Stimulated activated CD4-positive, alpha-beta T cell treated with anti-CD3 and anti-CD28 coated beads, Interleukin-1b, Interleukin-23, amount 100 ng/mL, for 48 hours (primary cell): ENCODE data around the gene ATP6V1F.
A peak's percentile ranks its signal among the peaks of the same experiment; 100 is the strongest.

ENCODE experiments used
- DNase-seq: peaks from one replicate; pipeline ENCODE4 v3.0.0-alpha.2; 2020

ATP6V1F gene

DNA sequence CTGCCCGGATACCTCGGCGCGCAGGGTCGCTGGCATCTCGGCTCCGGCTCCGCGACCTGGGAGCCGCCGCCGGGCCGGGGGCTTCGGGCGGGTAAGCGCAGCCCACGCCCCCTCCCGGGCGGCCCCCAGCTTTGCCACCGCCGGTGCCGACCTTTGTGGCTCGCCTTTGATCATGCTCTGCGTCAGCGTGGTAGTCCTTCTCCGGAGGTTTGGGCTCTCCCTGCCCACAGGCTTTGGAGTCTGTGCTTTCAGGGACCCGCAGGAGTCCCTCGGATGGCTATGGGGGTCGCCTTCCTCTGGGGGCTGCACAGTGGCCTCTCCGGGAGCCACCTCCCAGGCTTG is 7.3 kb downstream of the ATP6V1F start:
- DNase-seq: no peak

DNA sequence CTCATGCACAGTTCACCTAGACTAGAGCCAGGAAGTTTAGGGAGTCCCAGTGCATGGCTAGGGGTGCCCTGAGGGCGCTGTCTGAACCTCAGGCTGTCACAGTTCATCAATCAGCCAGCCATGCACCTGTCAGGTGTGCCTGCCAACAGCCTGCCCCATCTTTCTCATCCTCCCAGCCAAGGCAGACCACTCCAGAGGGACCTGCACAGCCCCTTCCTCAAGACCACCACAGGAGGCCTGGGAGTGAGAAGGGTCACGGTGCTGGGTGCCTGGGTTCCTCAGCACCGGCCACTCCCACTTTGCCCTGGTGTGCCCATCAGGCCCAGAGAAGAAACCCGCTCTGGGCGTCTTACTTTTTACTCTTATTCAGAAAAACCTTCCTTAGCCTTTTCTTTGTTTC is 8.4 kb downstream of the ATP6V1F start:
- no peak for DNase-seq

DNA sequence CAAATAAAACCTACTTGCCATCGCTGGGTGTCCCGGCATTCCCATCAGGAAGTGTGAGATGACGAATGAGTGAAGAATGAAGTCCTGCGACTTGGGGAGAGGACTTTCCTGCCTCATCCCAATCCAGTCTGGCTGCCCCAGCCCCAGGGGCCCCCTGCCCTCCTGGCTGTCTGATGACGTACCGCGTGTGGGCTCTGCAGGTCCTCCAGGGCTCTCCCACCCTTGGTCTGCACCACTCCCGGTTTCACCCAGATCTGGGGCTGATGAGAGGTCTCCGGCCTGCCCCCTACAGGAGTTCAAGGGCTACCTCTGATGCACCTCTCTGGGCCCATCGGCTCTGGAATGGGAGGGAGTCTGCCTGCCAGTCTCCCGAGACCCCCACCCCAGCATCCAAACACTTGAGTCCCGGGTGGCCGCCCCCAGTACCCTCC is 9.8 kb downstream of the ATP6V1F start:
- DNase-seq: no peak

DNA sequence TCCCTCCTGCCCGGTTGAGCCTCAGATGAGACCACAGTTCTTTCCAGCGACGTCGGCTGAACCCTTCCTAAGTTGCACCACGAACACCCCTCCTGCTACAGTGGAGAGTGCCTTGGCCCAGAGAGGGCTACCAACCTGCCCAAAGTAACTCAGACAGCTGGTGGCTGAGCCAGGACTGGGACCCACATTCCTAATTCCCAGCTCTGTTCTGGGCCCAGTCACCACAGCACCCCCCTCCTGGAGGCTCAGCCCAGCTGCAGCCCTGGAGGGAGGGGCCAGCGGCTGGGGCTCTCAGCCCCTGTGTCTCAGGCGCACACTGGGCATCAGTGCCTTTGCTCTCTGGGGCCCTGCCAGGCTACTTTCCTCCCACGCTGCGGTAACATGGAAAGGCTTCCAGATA is 10.6 kb downstream of the ATP6V1F start:
- DNase-seq: no peak

DNA sequence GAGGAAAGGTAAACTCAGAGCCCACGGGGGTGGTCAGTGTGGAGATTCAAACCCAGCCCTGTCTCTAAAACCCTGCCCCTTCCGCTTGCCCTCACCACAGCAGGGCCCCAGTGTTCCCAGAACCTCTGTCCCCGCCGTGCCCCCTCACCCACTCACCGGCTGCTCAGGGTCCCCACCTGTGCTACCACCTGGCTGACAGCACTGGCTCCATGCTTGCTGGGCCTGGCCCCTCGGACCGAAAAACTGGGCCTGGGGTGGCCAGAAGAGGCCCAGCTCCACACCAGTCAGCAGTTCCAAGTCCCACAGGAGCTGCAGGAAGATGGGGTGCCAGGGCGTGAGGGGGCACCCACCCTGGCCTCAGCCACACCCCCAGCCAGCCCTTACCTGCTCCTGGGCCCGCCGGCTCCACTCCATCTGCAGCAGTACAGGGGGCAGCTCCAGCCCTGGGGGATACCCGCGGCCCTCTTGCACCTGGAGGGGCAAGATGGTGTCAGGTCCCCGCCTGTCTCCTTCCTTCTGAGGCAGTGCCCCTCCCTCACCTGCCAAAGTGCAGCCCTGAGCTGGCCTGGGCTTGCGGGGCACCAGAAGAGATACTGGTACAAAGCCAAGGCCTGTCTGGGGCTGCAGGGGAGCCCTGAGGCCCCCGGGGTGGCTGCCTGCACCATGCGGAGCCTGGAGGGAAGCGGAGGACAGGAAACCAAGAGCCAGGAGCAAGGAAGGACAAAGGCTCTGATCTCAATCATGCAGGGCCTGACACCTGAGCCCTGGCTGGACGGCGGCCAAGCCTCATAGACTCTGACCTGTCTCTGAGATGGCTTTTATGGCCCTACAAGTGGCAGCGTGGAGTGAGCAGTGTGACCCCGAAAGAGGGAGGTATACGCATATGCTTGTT is 11.7 kb downstream of the ATP6V1F start:
- DNase-seq: no peak

DNA sequence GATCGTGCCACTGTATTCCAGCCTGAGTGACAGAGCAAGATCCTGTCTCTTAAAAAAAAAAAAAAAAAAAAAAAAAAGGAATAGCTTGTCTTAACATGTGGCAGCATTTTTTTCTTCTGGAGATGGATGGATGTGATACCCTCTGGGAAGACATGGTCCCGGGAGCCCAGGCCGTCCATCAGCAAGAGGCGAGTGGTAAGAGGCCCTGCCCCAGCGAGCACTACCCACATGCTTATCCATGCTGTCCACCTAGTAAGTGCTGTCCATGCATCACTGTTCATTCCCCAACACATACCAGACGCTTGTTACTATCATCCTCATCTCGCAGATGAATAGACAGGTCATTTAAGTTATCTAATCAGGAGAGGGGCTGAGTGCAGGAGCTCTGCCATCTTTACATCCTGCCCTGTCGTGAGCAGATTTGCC is 12.9 kb downstream of the ATP6V1F start:
- DNase-seq: no peak

DNA sequence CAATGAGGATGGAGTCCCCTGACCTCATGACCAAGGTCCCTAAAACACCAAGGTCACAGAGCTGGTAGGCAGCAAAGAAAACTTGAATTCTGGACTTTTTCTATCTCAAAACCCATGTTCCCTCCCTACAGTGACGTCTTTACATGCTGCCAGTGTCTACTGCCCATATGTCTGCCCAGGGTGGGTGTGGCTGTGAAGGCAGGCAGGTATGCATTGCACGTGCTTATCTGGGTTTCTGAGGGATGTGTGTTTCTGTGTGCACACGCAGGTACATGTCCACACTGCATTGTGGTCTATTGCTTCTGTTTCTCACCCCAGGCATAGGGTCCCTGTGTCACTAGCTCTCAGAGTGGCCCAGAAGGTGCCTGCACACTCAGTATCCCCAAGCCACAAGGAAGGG is 13.5 kb downstream of the ATP6V1F start:
- DNase-seq: no peak

DNA sequence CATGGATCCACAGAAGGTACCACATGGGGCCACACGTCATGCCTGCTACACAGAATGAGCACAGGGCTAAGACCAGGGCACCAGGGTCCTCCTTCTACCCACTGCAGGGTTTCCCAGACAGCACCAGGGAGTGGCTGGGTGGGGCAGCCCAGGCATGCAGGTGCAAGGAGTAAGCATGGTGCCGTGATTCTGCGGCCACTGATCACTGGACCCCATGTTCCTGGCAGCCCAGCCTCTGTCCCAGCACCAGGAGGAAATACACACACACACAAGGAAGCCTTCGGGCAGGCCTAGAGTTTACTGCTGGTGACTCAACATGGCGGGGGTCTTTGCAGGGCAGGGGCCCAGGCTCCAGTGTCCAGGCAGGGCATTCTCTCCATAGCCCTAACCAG is 13.9 kb downstream of the ATP6V1F start:
- peak; percentile 0 for DNase-seq

DNA sequence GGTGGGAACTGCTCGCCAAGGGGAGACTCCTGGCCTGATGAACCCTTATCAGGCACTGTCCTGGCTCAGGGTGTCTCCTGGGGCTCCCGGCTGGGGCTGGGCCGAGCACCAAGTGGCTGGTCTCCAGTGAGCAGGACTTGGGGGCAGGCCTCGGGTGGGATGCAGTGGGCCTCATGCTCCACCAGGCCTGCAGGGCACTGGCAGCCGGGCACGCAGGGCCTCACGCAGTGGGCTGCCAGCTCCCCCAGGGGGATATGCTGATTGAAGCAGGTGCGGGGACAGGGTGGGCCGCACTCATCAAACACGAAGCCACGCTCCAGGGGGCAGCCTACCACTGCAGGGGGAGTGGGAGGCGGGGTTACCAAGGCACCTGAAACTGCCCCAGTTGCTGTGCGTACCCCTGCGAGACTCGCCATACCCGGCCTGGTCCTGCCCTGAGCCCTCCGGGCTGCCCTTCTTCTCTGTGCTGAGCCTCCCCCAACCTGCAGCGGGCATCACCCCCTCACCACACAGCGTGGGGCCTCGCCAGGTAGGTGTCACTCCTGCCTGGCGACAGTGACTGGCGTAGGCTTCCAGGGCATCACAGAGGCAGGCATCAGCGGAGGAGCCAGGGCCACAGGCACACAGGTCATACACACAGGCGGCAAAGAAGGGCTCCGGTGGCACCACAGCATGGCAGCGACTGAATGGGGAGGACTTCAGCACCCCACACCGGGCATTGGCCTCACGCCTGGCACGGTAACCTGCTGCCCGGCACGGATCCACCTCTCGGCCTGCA is 14.5 kb downstream of the ATP6V1F start:
- DNase-seq: peak; percentile 1

DNA sequence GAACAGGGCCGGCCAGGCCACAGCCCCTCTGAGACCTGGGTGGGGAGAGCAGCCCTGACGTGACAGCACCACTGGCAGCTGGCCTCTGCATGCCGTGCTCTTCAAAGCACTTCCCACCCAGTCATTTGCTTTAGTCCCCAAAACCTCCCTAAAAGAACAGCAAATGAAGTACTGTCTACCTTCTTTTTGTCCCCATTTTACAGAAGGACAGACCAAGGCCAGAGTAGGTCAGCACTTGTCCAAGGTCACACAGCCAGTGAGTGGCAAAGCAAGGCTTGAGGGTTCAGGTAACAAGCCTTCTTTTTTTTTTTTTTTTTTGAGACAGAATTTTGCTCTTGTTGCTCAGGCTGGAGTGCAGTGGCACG is 15.1 kb downstream of the ATP6V1F start:
- DNase-seq: no peak

DNA sequence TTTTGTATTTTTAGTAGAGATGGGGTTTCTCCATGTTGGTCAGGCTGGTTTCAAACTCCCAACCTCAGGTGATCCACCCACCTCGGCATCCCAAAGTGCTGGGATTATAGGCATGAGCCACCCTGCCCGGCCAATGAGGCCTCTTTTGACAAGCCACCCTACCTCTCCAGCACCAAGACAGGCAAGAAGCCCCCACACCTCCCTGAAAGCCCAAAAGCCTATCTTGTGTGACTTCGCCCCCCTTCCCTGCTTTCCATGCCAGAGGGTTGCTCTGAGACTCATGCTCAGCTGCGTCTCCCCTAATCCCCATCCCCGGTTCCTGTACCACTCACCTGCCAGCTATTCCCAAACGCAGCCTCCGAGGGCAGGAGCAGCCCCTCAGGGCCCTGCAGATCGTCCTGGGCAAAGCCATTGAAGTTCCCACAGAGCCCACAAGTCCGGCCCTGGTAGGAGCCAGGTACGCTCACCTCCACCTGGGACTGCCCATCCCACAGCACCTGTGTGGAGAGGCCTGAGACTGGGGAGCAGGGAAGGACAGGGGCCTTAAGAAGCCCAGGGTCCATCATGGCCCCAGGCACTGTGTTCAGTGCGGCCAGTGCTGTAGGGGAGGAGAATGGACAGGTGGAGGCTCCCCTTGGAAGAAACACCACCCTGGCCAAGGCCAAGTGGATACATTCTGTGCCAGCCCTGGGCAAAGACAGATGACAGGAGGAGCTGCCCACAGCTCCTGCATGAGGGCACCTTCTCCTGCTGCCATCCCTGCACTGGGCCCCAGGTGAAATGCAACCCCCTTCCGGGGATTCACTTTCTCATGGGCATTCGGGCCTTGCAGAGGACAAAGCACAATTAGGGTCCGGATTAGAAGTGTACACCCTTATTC is 15.8 kb downstream of the ATP6V1F start:
- peak; percentile 0 for DNase-seq

DNA sequence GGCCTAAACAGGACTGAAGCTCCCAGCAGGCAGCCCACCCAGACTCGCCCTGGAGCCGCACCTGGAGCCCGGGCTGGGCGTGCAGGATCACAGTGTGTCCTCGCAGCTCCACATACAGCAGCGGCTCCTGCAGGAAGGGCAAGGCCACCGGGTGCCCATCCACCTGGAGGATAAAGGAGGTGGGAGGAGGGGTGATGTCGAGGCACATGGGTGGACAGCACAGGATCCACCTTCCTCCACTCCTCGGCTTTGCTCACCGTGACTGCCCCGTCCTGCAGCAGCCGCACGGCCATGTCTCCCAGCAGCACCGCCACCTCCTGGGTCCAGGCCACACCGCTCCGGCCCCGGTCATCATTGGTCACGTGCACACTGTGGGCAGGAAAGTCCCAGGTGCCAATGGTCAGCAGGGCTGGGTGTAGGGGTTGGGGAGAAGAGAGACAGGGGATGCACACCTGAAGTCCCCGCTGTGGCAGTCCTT is 16.8 kb downstream of the ATP6V1F start:
- peak; percentile 1 for DNase-seq

DNA sequence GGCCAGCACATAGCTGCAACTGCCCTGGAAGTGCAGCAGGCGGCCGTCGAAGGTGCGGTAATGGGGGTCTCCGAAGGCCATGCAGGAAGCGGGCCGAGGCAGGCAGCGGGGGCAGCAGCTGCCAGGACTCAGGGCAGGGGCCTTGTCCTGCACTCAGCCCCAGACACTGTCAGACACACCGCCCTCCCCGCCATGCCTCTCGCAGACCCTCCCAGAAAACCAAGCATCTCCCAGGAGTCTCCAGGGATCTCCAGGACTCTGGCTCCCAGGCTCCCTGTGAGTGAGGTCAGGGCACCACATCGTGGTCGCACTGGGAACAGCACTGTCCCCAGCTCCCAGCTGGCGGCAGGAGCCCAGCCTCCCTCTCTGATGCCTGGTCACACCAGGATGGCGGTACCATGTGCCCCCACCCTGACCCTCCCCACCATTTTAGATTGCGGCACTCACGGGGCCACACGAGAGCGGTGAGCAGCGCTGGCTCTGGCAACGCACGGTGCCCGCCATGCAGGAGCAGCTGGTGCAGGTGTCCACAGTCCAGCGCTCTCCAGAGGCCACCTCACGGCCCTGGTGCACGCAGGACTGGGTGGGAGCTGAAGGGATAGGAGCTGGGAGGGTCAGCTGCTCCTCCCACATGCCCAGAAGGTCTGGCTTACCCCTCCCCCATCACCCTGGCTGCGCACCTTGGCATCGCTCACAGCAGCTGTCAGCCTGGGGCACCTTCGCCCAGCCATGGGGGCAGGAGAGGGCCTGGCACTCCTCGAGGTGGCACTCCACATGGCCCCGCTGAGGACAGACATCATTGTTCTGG is 17.5 kb downstream of the ATP6V1F start:
- DNase-seq: peak; percentile 5

DNA sequence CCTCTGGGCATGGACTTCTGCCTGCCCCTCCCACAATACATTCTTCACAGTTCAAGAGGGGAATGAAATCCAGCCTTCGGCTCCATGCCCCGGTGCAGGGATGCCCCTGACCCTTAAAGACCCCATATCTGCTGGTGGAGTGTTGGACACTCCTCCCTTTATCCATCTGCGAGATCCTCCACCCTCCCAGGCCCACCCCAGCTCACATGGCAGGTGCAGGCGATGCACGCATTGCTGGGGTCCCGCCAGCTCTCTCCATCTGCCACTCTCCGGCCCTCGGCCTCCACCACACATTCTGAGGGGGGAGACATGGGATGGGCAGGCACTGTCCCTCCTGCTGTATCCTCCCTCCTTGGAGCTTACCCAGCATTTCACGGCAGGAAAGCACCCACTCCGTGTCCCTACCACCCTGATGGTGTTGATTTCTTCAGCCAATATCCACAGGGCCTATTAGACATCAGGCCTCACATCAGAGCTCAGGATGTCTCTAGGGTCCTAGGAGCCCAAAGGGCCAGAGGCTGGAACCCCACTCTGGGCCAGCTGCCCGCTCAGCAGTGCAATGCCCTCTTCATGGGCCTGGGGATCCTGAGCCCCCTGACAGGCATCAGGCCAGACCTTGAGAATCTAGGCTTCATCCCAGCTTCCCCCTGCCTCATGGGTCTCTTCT is 18.3 kb downstream of the ATP6V1F start:
- no peak for DNase-seq

DNA sequence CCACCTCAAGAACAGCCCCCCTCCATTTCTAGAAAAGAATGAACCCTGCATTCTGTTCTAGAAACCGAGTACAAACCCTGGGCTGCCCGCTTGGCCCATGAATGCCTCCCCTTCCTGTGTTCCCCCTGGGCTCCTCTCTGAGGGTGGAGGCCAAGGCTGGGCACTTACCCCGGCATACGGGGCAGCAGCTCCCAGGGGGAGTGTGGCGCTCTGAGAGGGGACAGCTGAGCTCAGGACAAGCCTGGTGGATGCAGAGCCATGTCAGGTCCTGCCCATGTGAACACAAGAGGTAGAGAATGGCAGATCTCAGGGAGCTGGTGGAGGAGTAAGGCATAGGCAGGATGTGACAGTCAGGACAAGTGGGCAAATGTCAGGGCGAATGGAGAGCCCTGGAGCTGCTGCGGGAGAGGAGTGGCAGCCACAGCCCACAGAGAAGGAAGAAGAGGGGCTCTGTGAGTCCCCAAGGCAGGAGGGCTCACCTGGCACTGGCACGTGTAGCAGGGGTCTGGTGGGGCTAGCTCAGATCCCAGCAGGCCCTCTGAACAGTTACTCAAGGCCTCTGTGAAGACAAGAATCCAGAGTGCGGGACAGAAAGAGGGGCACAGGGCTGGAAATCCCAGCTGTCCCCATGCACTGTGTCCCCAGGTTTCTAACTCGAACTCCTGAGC is 18.9 kb downstream of the ATP6V1F start:
- DNase-seq: no peak

DNA sequence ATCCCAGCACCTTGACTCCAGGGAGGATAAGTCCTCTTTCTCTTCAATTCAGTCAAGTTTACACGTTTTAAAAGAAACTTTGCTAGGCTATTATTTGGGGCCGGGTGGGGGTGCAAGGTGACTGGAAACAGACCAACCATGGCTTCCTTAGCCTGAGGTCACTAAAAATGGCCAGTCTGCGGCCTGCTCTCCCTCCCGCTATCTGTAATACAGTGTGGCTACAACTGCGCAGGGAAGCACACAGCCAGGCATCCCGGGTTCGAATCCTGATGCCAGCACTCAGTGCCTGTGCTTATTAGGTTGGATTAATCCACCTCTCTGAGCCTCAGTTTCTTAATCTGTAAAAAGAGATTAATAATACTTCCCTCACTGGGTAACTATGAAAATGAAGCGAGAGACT is 19.5 kb downstream of the ATP6V1F start:
- no peak for DNase-seq

DNA sequence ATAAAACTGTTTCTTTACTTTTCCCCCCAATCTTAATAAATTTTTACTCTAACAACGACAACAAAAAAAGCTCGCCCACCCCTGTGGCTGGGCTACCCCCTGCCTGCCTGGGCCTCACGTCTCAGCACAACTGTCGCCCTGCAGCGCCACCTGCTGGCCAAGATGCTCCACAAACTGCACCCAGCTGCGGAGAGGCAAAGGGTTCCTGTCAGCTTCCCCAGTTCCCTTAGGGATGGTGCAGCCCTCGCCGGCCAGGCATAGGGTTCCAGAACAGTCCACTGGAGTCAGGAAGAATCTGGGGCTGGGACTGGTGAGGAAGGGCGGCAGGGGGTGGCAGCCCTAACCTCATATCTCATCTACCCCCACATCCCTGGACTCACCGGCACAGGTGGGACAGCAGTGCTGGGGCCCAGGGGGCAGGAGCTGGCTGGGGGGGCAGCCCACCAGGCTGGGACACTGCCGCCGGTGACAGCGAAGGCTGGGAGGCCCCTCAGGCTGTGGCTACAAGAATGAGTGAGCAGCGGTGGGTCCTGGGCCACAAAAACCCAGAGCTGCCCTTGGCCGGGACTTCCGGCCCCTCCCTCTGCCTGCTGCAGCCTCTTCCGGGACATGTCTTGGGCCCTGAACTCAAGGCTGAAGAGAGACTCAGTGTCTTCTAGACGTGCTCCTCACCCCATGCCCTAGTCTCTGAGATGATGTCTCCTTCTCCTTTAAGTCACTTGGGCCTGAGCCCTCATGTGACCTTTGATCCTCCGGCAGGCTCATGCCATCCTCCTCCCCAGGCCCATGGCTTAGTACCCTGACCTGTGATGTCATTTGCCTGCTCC is 21.2 kb downstream of the ATP6V1F start:
- DNase-seq: peak; percentile 82

DNA sequence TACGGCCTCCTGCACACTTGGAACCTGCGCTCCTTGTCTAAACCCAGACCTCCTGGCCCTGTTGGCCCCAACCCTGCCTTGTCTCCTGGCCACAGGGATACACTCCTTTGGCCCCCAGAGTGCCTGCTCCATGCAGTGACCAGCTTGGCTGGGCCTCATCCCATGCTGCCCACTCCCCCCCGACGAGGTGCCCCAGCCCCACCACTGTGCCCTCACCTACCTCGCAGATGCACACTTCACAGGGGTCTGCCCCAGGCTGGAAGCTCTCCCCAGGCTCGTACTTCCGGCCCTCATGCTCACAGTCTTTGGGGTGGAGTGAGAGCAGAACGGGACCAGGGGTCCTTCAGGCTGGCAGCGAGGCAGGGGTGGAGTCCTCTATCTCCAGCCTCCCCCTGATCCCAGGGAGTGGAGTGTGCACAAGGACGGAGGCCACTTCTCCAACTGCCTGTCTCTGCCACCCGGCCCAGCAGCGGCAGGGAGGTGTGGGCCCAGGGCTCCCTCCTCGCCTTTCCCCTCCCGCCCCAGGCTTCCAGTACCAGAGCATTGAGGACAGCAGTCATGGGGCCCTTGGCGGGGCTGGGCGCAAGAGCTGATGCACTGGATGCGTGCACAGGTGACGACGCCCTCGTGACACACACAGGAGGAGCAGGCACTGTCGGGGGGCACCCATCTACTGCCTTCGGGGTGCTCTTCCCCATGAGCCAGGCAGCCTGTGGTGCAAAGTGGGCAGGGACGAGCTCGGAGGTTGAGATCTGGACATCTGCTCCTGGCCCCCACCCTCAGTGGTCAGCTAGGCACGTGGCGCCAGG is 22.1 kb downstream of the ATP6V1F start:
- DNase-seq: no peak
